NCI-H1092 treated with DMSO at 0.1 percent for 48 hours (cell line): ENCODE results near the gene FANCL.
"Not testable (repeated sequence)": the region's sequence is repeated elsewhere in the genome, so short reads cannot be mapped to it uniquely, and the experiment has no call there.

Source experiments
- DNase-seq: peaks from one replicate; lab custom pipeline; 2025; lab: John Stamatoyannopoulos, UW

The FANCL gene

GRCh38 chr2:58140508-58141072 is 100.5 kb downstream of the FANCL start:
- no peak for DNase-seq

GRCh38 chr2:58138396-58139030 is 102.6 kb downstream of the FANCL start:
- DNase-seq = no peak

- peak; percentile 21 for DNase-seq
Measured at GRCh38 chr2:58137856-58138255, 103.3 kb downstream of the FANCL start.

- no peak for DNase-seq
Measured at GRCh38 chr2:58137221-58137620, 103.9 kb downstream of the FANCL start.

GRCh38 chr2:58135861-58136260 is 105.3 kb downstream of the FANCL start:
- DNase-seq = no peak

- DNase-seq = no peak
Measured at GRCh38 chr2:58133395-58133794, 107.7 kb downstream of the FANCL start.

- DNase-seq = peak; percentile 27
Measured at GRCh38 chr2:58131191-58132011, 109.7 kb downstream of the FANCL start.

- DNase-seq = no peak
Measured at GRCh38 chr2:58130238-58130637, 110.9 kb downstream of the FANCL start.

GRCh38 chr2:58127111-58127510 is 114.0 kb downstream of the FANCL start:
- DNase-seq = no peak

GRCh38 chr2:58122540-58122939 is 118.6 kb downstream of the FANCL start:
- no peak for DNase-seq

GRCh38 chr2:58122040-58122439 is 119.1 kb downstream of the FANCL start:
- DNase-seq = no peak

- no peak for DNase-seq
Measured at GRCh38 chr2:58120626-58121229, 120.4 kb downstream of the FANCL start.

- not testable (repeated sequence) for DNase-seq
Measured at GRCh38 chr2:58113563-58113962, 127.6 kb downstream of the FANCL start.

GRCh38 chr2:58110765-58111164 is 130.4 kb downstream of the FANCL start:
- no peak for DNase-seq

GRCh38 chr2:58109481-58109880 is 131.6 kb downstream of the FANCL start:
- DNase-seq = no peak
